Endothelial cell of hepatic sinusoid (primary cell): ENCODE measurements around the gene HOXB3.

ENCODE experiments used
- in situ Hi-C: cut with HindIII; loops from 2 replicates; pipeline ENCODE4 v1.10.0; 2017; ENCODE audit warnings: low sequenced_read_pairs

Gene HOXB3

DNA sequence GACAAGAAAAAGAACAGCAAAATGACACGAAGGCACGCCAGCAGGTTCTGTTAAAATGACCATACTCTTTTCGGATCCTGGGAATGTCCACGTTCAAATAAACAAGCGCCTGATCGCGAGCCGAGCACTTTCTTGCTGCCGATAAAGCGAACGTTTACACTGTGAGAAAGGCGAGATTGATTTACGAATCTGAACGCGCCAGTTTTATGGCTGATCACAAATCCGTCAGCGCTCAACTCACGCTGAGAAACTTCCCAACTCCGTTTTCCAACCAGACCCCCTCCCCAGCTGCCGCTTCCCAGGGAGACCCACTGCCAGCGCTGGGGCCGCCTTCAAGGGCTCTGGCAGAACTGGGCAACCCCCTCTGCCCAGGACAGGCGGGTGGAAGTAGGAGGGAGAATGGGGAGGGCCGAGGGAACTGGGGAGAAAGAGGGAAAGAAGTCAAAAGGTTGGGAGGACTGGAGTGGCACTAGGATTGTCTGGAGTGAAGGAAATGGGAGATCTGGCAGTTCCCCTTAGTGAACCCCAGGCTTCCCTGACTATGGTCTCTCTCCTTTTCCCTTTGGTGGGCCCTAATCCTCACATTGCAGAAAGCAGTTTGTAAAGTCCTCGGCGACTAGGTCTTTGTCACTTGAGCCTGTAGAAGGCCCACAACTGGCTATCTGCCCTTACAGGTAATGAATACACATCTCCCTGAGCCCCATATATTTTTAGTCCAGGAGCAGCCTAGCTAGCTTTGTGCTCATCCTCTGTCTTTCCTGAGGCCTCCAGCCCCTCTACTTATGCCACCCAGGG is 18.8 kb downstream of the HOXB3 start:
- in situ Hi-C loops = no loop called here

DNA sequence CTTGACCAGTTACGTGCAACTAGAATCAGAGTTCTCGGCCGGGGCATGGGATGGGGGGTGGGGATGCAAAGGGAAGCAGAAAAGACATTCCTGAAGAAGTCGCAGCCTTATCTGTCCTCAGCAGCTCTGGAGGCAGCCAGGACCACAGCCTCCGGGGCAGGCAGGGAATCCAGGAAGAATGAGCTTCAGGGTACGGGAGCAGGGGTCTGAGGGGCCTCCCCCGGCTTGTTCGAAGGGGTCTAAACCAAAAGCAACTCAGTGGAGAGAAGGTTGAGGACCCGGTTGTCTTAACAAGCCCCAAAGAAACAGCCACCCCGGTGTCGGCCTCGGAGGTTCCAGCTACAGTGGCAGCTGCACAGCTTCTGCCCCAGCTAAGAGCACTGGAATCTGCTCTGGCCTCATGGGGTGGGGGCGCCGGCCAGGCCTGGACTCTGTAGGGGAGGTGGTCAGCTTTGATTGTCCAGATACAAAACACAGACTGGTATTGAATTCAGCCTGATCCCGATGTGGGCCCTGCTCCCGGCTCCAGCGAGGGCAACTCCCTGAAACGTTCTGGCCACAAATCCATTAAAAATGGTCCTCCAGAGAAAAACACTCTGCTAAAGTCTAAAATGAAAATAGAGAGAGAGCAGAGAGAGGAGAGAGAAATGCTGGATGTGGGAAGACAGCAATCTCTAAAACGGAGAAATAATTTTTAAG is 19.6 kb downstream of the HOXB3 start:
- in situ Hi-C loops = no loop called here

DNA sequence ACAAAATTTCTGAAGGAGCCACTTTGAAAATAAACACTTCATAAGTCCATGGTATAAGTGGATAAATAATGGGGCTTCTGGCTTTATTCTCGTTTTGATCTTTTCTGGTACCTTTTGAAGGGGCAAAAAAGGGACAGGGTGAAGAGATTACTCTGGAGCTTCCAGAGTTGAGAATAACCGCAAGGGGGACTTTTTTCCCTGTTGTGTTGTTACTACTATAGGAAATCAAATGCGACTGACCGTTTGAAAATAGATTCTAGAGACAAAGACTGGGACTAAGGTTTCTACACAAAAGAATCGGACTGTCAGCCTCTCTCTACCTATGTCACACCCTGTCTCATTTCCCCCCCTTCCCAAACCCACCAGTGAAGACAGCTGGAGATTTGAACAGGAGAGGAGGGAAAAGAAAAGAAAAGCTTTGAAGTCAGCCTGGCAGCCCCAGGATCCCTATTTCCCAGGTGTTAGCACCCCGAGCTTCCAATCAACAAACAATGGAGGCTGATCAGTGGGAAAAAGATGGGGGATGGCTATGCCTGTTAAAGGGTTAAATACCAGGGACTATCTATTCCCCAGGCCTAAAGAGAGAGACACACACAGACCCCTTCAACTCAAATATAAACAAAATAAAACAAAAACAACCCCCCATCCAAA is 20.2 kb downstream of the HOXB3 start:
- in situ Hi-C loops = no loop called here

GRCh38 chr17:48569240-48569582 is 20.8 kb downstream of the HOXB3 start:
- in situ Hi-C loops = no loop called here

DNA sequence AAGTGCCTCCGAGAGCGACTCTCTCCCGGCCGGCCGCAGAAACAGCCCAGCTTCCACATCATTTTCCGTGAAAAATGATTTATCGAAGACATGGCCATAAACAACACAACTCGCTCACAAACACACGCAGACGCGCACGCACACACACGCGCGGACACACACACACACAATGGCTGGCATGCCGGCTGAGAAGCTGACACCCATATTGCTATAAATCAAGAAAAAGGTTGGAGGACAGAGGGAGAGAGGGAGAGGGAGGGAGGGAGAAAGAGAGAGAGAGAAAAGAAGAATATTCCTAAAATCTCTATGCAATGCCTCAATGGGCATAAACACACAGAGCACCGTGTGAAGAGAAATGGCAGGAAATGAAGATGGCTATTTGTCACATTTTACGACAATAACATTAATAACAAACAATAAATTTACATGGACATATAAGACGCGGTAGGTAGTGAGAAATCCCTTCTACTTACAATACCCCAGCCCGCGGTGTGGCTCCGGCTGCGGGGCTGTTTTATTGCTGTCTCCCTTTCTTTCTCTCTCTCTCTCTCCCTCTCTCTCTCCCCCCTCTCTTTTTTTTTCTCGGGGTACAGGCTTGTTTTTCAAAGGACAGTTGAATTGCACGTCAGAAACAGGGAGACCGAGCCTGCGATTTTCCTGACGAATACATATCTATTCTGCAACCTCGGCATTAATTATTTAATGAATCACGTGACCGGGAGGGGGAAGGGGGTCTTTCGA is 21.4 kb downstream of the HOXB3 start:
- in situ Hi-C loops = no loop called here

- in situ Hi-C loops = no loop called here
These were observed 22.2 kb downstream of the HOXB3 start for GRCh38 chr17:48567646-48568354.

DNA sequence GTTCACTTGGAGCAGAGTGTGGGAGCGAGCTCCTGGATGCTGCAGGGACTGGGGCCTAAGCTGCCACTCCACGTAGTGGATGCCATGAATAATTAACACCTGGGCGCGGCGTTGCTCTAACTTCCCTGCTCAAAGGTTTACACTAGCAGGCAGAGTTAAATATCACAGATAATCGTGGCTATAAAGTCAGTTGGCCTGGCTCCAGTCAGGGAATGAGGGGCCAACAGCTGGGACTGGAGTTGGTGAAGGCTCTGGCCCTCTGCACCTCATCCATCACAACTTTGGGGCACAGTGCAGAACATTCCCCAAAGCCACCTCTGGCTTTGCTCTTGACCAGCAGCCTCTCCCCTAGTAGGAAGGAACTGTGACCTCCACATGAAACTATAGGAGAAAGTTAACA is 22.8 kb downstream of the HOXB3 start:
- in situ Hi-C loops = no loop called here

- in situ Hi-C loops = no loop called here
These were observed 23.3 kb downstream of the HOXB3 start for GRCh38 chr17:48566717-48567116.

- in situ Hi-C loops = no loop called here
These were observed 23.9 kb downstream of the HOXB3 start for GRCh38 chr17:48565925-48566710.

- in situ Hi-C loops = no loop called here
These were observed 25.0 kb downstream of the HOXB3 start for GRCh38 chr17:48565022-48565554.

DNA sequence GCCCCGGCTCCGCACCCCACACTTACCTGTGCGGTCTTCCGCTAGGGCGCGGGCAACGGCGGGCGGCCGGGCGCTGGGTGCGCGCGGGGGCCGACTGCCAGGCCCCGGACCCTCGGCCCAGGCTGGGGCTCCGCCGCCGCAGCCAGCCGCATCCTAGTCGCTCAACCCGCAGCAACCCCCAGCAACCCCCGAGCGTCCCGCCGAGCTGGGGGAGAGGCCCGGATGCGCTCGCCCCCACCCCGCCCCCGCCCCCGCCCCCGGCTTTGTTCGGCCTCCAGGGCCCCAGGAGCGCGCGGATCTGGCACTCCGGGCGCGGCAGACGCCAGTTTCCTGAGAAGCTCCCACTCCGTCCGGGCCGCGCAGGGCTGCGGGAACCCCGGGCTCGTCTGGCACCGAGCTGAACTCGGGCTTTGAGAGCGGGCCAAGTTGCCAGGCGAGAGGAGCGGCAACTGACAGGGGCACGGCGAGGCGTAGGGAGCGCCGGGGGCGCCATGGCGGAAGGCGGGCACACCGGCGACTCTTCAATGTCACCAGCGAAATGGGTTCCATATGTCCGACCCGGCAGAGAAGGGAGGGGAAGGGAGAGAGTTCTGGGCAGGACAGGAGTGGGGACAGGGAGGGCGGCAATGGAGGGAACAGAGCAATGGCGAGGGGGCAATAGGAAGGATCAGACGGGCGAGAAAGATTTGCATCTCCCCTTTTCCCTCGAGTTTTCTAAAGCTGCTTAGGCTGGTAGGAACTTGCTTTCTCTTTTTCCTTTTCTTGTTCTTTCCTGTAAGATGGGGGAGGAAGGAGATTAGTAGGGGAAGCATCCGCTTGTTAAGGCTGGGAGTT is 25.6 kb downstream of the HOXB3 start:
- in situ Hi-C loops = no loop called here

DNA sequence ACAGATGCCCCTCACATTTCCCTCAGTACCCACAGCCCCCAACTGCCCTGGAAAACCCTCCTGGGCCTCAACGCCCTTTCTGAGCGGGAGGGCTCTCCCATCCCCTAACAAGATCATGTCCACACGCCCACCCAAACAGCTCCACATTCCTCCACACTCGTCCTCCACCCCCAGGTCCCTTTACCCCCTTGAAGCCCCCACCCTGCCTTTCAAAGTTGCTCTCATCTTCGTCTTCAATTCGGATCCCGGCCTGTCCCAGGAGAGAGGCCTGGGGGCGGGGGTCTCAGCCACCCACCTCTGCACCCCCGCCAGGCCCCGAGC is 26.2 kb downstream of the HOXB3 start:
- in situ Hi-C loops = no loop called here

DNA sequence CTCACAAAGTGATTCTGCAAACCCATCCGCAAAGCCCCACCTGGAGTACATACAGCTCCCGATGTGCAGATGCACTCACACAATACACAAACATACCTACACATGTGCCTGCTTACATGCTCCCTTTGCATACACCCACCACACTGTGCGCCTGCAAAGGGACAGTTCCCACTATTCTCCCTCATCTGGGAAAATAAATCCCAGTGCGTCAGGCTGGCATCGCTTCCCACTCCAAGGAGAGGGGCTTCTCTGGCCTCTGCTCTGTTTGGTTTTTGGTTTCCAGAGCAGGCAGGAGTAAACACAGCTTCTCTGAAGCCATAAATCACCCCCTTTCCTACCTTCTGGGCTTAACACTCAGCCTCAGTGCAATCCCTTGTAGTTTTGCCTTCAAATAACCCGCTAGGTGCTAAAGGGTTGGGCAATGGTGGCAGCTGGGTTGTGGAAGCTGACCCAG is 26.6 kb downstream of the HOXB3 start:
- in situ Hi-C loops = no loop called here

DNA sequence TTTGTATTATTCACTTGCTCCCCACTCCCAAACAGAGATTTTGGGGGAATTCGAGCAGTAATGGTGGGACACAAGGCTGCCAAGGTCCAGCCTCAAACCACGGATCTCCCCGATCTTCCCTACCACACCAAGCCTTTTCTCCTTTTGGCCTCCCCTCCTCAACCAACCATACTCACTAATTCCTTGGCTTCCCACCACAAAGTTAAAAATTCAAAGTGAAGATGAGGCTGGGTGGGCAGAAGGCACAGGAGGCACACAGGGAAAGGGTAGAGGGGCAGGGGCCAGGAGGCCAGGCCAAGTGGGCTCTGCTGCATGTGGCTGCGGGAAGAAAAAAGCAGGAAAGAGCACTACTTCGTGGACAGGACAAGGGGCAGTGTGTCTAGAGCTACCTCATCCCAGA is 27.1 kb downstream of the HOXB3 start:
- in situ Hi-C loops = no loop called here

- in situ Hi-C loops = no loop called here
These were observed 27.9 kb downstream of the HOXB3 start for GRCh38 chr17:48561884-48562810.

DNA sequence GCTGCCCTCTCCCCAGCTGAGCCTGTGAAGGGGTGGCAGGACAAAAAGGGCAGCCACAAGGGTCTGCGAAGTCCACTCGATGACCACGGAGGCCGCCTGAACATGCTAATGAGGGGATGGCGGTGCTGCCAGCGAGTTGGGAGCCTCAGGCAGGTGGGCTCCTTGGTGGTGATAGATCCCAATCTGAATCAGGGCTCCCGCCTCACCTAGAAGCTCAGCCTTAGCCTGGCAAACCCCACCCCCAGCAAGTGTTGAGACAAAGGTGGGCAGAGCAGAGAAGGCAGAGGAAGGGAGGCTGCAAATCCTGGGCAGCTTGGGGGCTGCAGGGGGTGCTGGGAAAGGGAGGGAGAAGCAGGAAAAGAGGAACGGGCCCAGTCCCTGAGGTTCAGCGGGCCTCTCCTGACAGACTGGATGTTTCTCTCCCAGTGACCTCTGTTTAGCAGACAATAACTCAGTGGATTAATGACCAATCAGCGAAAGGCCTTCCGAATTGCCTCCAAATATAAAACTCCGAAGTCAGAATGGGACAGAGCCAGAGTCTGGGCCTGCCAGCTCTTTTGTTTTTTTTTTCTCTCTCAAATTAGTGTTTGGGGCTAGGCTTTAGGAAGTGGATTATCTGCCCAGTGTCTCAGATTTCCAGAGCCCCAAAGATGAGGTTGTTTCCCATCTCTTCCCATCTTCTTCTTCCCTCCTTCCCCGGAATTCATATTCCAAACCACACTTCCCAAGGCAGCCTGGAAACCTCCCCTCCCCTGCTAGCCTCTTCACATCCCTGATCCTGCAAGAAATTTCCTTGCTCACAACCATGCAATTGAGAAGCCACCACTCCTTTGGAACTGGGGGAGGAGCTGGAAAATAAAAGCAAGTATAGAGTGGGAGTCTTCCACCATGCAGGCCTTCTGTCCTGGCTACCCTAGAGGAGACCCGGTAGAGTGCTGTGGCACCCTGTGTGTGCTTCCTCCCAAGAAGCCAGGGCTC is 29.9 kb downstream of the HOXB3 start:
- in situ Hi-C loops = no loop called here
